HG02970 (cell line): ENCODE measurements around the gene PLD3.
A peak's percentile ranks its signal among the peaks of the same experiment; 100 is the strongest.
"Not testable (repeated sequence)": the region's sequence is repeated elsewhere in the genome, so short reads cannot be mapped to it uniquely, and the experiment has no call there.

Experiments
- ATAC-seq: cut with Tn5 transposase; IDR thresholded peaks from one replicate; pipeline ENCODE4 v1.9.1; 2021; ENCODE audit warnings: mild to moderate bottlenecking, moderate library complexity, moderate number of reproducible peaks; ENCODE audit not compliant: unreplicated experiment, low FRiP score

PLD3 gene

GRCh38 chr19:40407714-40408597 lies 59.5 kb downstream of the PLD3 start:
- ATAC-seq: no peak

GRCh38 chr19:40408598-40408925 lies 60.1 kb downstream of the PLD3 start:
- not testable (repeated sequence) for ATAC-seq

GRCh38 chr19:40410030-40410389 lies 61.5 kb downstream of the PLD3 start:
- no peak for ATAC-seq

GRCh38 chr19:40411125-40411842 lies 62.8 kb downstream of the PLD3 start:
- no peak for ATAC-seq

- no peak for ATAC-seq
Observed at GRCh38 chr19:40411958-40412499, 63.5 kb downstream of the PLD3 start.

- ATAC-seq: no peak
Observed at GRCh38 chr19:40412866-40413265, 64.4 kb downstream of the PLD3 start.

GRCh38 chr19:40413291-40413845 lies 64.9 kb downstream of the PLD3 start, which contains the start of gene PRX:
Gene PRX, minus strand, starts transcription at chr19:40413378. Its CDS starts 5,446 bp downstream, at chr19:40407932.
- no peak for ATAC-seq

- ATAC-seq: no peak
Observed at GRCh38 chr19:40414542-40415535, 66.3 kb downstream of the PLD3 start.

GRCh38 chr19:40415768-40416167 lies 67.3 kb downstream of the PLD3 start:
- ATAC-seq: no peak

- ATAC-seq: no peak
Observed at GRCh38 chr19:40416918-40417642, 68.6 kb downstream of the PLD3 start.

GRCh38 chr19:40417643-40417981 lies 69.1 kb downstream of the PLD3 start:
- no peak for ATAC-seq

- ATAC-seq: no peak
Observed at GRCh38 chr19:40418040-40418439, 69.5 kb downstream of the PLD3 start.

- ATAC-seq: no peak
Observed at GRCh38 chr19:40419066-40419612, 70.6 kb downstream of the PLD3 start.

GRCh38 chr19:40419780-40420179 lies 71.3 kb downstream of the PLD3 start:
- ATAC-seq: no peak

- ATAC-seq: no peak
Observed at GRCh38 chr19:40420451-40420765, 71.9 kb downstream of the PLD3 start.

- ATAC-seq: peak; percentile 31
Observed at GRCh38 chr19:40420766-40421765, 72.6 kb downstream of the PLD3 start.

GRCh38 chr19:40421993-40422747 lies 73.7 kb downstream of the PLD3 start:
- ATAC-seq: no peak
